Osteocyte (in vitro differentiated cells): ENCODE data around the gene TMEM18. TPM values are rescaled to one million over a fixed set of nuclear protein-coding genes. Genes with fewer than 3 reads are reported as not detected.

ENCODE experiments used
- DNase-seq: peaks from one replicate; pipeline ENCODE4 v3.0.0; 2021; ENCODE audit warnings: mixed read lengths; ENCODE audit not compliant: unreplicated experiment; ENCODE audit errors: extremely low spot score
- H3K27ac Mint-ChIP-seq: one replicate; pipeline ENCODE4 v1.8.0; 2021; ENCODE audit warnings: mild to moderate bottlenecking, mixed read lengths; ENCODE audit not compliant: unreplicated experiment
- H3K27me3 Mint-ChIP-seq: one replicate; pipeline ENCODE4 v1.8.0; 2021; ENCODE audit warnings: mixed read lengths; ENCODE audit not compliant: unreplicated experiment
- H3K36me3 Mint-ChIP-seq: one replicate; pipeline ENCODE4 v1.8.0; 2021; ENCODE audit warnings: mixed read lengths; ENCODE audit not compliant: unreplicated experiment
- H3K4me1 Mint-ChIP-seq: one replicate; pipeline ENCODE4 v1.8.0; 2021; ENCODE audit warnings: mixed read lengths; ENCODE audit not compliant: unreplicated experiment
- H3K4me3 Mint-ChIP-seq: one replicate; pipeline ENCODE4 v1.8.0; 2021; ENCODE audit warnings: mild to moderate bottlenecking, moderate library complexity, mixed read lengths; ENCODE audit not compliant: unreplicated experiment
- H3K9me3 Mint-ChIP-seq: one replicate; pipeline ENCODE4 v1.8.0; 2021; ENCODE audit warnings: mixed read lengths; ENCODE audit not compliant: unreplicated experiment
- total RNA-seq: library from RNA; stranded (reverse); gene quantifications from 2 replicates; pipeline ENCODE4 v1.2.1, GENCODE V29; 2021
- TF ChIP-seq, protein P1 (sequence below): fragments of 200-600 bp; sonication (generic); IDR thresholded peaks from 2 replicates; pipeline ENCODE4 v1.5.0; 2021; ENCODE audit warnings: antibody characterized with exemption, mild to moderate bottlenecking, moderate library complexity

The TMEM18 gene
- total RNA-seq, 1 donor from 2014 or later = 32.8 TPM

DNA sequence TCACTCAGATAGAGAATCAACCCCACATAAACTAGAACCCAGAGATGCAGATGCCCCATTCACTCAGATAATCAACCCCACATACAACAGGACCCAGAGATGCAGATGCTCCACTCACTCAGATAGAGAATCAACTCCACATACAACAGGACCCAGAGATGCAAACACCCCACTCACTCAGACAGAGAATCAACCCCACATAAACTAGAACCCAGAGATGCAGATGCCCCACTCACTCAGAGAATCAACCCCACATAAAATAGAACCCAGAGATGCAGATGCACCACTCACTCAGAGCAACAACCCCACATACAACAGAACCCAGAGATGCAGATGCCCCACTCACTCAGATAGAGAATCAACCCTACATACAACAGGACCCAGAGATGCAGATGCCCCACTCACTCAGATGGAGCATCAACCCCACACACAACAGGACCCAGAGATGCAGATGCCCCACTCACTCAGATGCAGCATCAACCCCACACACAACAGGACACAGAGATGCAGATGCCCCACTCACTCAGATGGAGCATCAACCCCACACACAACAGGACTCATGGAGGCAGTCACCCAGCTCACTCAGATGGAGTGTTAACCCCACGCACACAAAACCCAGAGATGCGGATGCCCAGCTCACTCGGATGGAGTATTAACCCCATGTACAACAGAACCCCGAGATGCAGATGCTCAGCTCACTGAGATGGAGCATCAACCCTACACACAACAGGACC is 11.7 kb downstream of the TMEM18 start:
- TF ChIP-seq, protein P1, sequence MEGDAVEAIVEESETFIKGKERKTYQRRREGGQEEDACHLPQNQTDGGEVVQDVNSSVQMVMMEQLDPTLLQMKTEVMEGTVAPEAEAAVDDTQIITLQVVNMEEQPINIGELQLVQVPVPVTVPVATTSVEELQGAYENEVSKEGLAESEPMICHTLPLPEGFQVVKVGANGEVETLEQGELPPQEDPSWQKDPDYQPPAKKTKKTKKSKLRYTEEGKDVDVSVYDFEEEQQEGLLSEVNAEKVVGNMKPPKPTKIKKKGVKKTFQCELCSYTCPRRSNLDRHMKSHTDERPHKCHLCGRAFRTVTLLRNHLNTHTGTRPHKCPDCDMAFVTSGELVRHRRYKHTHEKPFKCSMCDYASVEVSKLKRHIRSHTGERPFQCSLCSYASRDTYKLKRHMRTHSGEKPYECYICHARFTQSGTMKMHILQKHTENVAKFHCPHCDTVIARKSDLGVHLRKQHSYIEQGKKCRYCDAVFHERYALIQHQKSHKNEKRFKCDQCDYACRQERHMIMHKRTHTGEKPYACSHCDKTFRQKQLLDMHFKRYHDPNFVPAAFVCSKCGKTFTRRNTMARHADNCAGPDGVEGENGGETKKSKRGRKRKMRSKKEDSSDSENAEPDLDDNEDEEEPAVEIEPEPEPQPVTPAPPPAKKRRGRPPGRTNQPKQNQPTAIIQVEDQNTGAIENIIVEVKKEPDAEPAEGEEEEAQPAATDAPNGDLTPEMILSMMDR = no peak
- no peak overlapping the region for H3K27ac Mint-ChIP-seq
- no peak overlapping the region for H3K4me3 Mint-ChIP-seq
- DNase-seq = no peak
- peaks cover 50% of the 10 kb centered on the region for H3K36me3 Mint-ChIP-seq
- peaks cover 1% of the 10 kb centered on the region for H3K27me3 Mint-ChIP-seq
- H3K9me3 Mint-ChIP-seq = peaks cover 10% of the 10 kb centered on the region
- H3K4me1 Mint-ChIP-seq = peaks cover 6% of the 10 kb centered on the region

DNA sequence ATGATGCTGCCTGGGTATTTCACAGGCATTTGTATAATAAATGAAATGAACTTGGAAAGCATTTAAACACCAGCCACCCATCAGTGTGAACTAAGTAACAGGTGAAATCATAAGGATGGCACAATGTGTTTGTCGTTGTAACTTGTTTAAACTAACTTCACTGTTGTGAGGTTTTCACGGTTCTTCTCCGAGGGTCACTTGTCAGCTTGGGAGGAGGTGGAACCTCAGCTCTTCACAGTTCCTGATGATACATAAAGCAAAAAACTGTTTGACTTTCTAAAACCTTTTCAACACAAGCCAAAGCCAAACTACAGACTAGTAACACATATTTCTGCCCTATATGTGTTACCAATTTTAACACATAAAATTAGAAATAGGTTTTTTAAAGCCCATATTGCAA is 13.1 kb downstream of the TMEM18 start:
- peaks cover 37% of the 10 kb centered on the region for H3K36me3 Mint-ChIP-seq
- peaks cover 13% of the 10 kb centered on the region for H3K27me3 Mint-ChIP-seq
- DNase-seq = no peak
- H3K4me1 Mint-ChIP-seq = peaks cover 3% of the 10 kb centered on the region
- TF ChIP-seq, protein P1 = no peak
- H3K27ac Mint-ChIP-seq = no peak overlapping the region
- H3K9me3 Mint-ChIP-seq = peaks cover 10% of the 10 kb centered on the region
- no peak overlapping the region for H3K4me3 Mint-ChIP-seq

DNA sequence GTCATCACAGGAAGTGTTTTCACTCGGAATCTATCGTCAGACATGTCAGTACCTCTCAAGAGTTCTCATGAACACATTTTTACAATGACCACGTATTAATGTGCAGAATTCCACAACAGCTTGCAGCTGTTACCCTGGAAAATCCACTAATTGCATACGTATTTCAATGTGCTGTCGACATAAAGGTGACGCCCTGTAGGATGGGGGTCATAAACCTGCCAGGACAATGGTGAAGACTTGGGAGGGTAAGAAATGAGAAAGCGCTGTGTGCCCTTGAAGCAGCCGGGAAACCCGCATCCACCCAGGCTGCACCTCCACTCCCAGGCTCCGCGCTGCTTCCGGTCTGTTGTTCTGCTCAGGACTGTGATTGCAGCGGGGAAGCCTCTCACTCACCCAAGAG is 14.0 kb downstream of the TMEM18 start:
- no peak for DNase-seq
- peaks cover 3% of the 10 kb centered on the region for H3K4me1 Mint-ChIP-seq
- TF ChIP-seq, protein P1 = no peak
- H3K9me3 Mint-ChIP-seq = peaks cover 10% of the 10 kb centered on the region
- H3K27me3 Mint-ChIP-seq = peaks cover 20% of the 10 kb centered on the region
- no peak overlapping the region for H3K27ac Mint-ChIP-seq
- H3K36me3 Mint-ChIP-seq = peaks cover 33% of the 10 kb centered on the region
- H3K4me3 Mint-ChIP-seq = no peak overlapping the region

DNA sequence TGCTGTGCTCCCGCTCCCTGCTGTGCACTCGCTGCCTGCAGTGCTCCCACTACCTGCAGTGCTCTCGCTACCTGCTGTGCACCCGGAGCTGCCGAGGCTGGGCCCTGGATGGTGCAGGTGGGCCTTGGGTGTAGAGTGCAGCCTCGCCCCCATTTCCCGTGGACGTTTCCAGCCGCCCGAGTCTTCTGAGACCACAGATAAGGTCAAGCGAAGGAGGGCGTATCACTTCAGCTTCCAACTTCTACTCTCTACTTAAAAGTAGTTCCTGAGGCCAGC is 15.9 kb downstream of the TMEM18 start:
- no peak for DNase-seq
- H3K9me3 Mint-ChIP-seq = peaks cover 10% of the 10 kb centered on the region
- H3K27ac Mint-ChIP-seq = no peak overlapping the region
- H3K36me3 Mint-ChIP-seq = peaks cover 24% of the 10 kb centered on the region
- H3K4me3 Mint-ChIP-seq = no peak overlapping the region
- H3K27me3 Mint-ChIP-seq = peaks cover 32% of the 10 kb centered on the region
- H3K4me1 Mint-ChIP-seq = no peaks in the 10 kb centered on the region
- TF ChIP-seq, protein P1 = no peak

DNA sequence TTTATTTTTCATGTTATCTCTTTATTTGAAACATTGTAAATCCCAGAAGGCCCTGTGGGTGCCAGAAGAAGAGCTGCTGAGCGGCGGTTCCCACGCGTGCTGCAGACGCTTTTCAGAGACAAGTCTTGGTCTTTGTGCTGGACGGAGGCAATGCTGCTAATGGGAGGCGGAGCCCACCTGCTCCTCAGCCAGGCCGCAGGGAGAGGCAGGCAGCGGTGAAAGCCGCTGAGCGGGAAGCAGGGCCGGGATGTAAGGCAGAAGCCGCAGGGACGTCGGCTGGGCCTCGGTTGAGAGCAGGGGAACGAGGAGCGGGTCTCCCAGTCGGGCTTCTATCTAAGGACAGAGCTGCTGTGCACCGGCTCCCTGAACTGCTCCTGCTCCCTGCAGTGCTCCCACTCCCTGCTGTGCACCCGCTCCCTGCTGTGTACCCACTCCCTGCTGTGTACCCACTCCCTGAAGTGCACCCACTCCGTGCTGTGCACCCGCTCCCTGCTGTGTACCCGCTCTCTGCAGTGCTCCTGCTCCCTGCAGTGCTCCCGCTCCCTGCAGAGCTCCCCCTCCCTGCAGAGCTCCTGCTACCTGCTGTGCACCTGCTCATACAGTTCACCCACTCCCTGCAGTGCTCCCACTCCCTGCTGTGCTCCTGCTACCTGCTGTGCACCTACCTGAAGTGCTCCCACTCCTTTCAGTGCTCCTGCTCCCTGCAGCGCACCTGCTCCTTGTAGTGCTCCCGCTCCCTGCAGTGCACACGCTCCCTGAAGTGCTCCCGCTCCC is 16.4 kb downstream of the TMEM18 start:
- Mint-ChIP-seq H3K27ac (no peak overlapping the region), H3K9me3 (peaks cover 10% of the 10 kb centered on the region), H3K4me1 (no peaks in the 10 kb centered on the region), H3K27me3 (peaks cover 32% of the 10 kb centered on the region), H3K36me3 (peaks cover 19% of the 10 kb centered on the region), H3K4me3 (no peak overlapping the region)
- no peak for DNase-seq
- TF ChIP-seq, protein P1 = no peak
